Lower leg skin (tissue), 3 donors: ENCODE data around the gene ATG7.

Experiments used
- CTCF ChIP-seq, 3 donors: fragments of 450-650 bp; IDR thresholded peaks; one replicate each; pipeline ENCODE4 v1.5.1; 2016; ENCODE audit warnings: antibody characterized with exemption in 3 of 3, mild to moderate bottlenecking in 3 of 3, moderate library complexity in 2 of 3
- POLR2A ChIP-seq, 2 donors: fragments of 450-650 bp; IDR thresholded peaks; one replicate each; pipeline ENCODE4 v1.6.1; 2016 to 2017; ENCODE audit warnings: antibody characterized with exemption in 2 of 2, mild to moderate bottlenecking in 1 of 2, moderate library complexity in 1 of 2

GRCh38 chr3:11450015-11450414 lies 177.8 kb downstream of the ATG7 start:
- TF ChIP-seq CTCF (IDR thresholded peaks at IDR 0.05): no peak
- TF ChIP-seq POLR2A (IDR thresholded peaks at IDR 0.05): no peak
